NOMO-1 treated with DMSO at 0.1 percent for 48 hours (cell line): ENCODE measurements around the gene GPR15LG.
"Not testable (repeated sequence)": the region's sequence is repeated elsewhere in the genome, so short reads cannot be mapped to it uniquely, and the experiment has no call there.

Experiments
- DNase-seq: peaks from one replicate; lab custom pipeline; 2025; ENCODE audit not compliant: unreplicated experiment; lab: John Stamatoyannopoulos, UW

GPR15LG gene

GRCh38 chr10:84173501-84173929, at the start of gene GPR15LG:
Gene GPR15LG, plus strand, starts transcription at chr10:84173801. Its CDS starts 51 bp downstream, at chr10:84173852.
- DNase-seq, result no peak

DNA sequence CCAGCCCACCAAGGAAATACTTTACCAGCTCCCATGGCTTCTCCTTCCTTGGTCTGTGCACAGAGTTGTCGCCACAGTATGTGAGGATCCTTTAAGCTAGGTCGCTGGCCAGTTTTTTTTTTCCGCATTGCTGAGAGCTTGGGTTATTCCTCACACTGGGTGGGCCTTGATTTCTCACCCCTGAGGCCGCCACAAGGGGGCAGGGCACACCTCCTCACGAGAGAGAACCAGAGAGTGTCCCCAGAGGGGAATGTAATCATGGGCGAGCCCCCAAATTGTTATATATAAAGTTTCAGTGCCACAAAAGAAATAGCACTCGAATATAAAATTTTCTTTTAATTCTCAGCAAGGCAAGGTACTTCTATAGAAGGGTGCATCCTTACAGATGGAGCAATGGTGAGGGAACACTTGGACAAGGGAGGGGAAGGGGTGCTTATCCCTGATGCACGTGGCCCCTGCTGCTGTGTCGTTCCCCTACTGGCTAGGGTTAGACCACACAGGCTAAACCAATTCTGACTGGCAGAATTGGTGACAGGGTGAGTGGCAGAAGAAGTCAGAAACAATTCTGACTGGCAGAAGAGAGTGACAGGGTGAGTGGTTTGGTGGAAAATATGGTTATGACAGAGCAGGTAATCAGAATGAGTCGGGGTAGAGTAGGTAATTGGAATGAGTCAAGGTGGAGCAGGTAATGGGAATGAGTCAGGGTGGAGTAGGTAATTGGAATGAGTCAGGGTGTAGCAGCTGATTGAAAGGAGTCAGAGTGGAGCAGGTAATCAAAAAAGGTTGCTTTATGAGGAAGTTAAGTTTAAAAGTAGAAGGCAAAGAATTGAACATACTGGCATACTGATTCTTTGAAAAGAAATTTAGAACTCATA, 47.5 kb upstream of the GPR15LG start:
- not testable (repeated sequence) for DNase-seq

DNA sequence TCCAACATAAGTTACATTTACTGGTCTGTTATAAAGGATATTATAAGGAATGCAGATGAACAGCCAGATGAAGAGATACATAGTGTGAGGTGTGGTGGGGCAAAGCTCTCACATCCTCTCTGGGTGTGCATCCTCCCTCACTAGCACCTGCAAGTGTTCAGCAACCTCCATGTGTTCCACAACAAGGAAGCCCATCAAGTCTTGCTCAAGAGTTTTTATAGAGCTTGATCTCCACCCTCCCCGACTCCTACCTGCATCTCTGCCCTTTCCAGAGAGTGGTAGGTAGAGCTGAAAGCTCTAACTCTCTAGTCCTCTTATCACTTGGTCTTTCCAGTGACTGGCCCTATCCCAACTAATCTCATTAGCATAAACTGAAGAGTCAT, 46.8 kb upstream of the GPR15LG start:
- DNase-seq, result no peak

GRCh38 chr10:84135836-84136235, 37.8 kb upstream of the GPR15LG start:
- no peak for DNase-seq

DNA sequence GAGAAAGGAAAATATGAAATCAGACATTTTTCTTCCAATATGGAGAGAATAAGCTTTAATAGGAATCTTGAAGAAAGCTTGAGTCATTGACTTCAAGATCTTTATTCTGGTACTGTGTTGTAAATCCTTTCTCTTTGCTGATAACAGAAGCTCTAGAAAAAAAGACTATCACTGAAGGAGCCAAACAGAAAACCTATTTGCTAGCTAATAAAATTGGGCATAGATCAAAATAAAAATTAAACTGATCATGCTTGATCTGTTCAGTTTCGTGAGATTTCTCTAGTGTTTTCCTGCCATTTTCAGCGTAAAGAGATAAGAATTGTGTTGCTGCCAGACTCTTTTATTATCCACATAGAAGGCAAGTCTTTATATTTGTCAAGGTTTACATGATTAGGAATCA, 35.8 kb upstream of the GPR15LG start:
- no peak for DNase-seq

DNA sequence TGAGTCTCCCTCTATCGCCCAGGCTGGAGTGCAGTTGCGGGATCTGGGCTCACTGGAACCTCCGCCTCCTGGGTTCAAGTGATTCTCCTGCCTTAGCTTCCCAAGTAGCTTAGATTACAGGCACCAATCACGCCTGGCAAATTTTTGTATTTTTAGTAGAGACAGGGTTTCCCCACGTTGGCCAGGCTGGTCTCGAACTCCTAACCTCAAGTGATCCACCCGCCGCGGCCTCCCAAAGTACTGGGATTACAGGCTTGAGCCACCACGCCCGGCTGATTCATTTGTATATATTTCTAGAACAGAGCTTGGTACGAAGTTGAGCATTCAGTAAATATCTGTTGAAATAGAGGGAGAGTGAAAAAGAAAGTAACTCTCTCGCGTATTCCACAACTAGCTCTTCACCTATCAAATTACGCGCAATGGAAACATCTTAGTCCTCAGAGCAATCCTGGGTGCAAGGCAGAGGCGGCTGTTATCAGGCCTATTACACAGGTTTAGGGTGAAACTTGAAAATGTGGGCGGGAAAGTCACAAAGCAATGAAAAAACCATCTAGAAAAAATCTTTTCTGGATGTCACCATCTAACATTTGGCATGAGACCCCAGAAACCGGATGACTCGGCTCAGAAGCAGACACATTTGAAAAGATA, 35.0 kb upstream of the GPR15LG start:
- peak; percentile 61 for DNase-seq

- DNase-seq, result peak; percentile 96
Observed at GRCh38 chr10:84139126-84140035, 34.2 kb upstream of the GPR15LG start, which contains the start of gene GHITM. Gene GHITM, plus strand, starts transcription at chr10:84139509. Its CDS starts 1,992 bp downstream, at chr10:84141501.

GRCh38 chr10:84140036-84140379, 33.6 kb upstream of the GPR15LG start:
- DNase-seq, result no peak

- DNase-seq, result no peak
Observed at GRCh38 chr10:84147347-84147746, 26.3 kb upstream of the GPR15LG start.

- DNase-seq, result peak; percentile 44
Observed at GRCh38 chr10:84148006-84148597, 25.5 kb upstream of the GPR15LG start.

DNA sequence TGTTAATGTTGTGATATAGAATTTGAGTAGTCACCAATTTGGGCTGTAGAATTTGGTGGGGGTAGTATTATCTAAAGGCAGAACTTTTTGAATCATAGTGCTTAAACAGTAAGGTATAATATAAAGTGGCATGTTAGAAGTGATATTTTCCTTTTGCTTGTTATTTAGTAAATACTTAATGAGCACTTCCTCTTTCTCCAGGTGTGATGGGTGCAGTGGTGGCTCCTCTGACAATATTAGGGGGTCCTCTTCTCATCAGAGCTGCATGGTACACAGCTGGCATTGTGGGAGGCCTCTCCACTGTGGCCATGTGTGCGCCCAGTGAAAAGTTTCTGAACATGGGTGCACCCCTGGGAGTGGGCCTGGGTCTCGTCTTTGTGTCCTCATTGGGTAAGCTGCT, 23.7 kb upstream of the GPR15LG start:
- DNase-seq, result no peak

- no peak for DNase-seq
Observed at GRCh38 chr10:84152769-84153168, 20.8 kb upstream of the GPR15LG start.

- DNase-seq, result no peak
Observed at GRCh38 chr10:84155521-84155920, 18.1 kb upstream of the GPR15LG start.

DNA sequence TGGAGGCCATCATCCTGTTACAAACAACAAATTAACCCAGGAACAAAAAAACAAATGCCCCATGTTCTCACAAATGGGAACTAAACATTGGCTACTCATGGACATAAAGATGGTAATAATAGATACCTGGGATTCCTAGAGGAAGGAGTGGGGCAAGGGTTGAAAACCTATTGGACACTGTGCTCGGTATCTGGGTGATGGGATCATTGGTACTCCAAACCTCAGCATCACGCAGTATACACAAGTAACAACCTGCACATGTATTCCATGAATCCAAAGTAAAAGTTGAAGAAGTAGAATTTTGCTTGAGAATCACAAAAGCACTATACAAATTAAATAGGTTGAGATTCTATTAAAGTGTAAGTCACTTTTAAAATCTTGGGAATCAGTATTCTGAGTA, 17.6 kb upstream of the GPR15LG start:
- no peak for DNase-seq

DNA sequence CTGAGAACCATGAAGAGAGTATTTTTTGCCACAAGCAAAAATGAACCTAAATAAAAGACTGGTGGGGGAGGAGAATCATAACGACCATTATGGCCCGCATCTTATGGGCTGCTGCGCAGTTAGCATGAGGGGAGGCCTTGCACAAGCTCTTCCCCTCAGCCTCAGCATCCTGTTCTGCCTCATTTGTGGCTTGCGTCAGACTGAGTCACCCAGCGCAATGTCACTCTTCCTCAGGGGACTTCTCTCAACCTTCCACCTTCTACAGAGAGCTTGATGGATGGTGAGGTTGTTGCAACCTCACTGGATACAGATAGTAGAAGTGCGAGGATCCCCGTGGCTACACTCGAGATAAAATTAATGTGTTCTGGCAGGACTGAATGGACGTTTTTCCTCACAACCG, 16.8 kb upstream of the GPR15LG start:
- peak; percentile 97 for DNase-seq

DNA sequence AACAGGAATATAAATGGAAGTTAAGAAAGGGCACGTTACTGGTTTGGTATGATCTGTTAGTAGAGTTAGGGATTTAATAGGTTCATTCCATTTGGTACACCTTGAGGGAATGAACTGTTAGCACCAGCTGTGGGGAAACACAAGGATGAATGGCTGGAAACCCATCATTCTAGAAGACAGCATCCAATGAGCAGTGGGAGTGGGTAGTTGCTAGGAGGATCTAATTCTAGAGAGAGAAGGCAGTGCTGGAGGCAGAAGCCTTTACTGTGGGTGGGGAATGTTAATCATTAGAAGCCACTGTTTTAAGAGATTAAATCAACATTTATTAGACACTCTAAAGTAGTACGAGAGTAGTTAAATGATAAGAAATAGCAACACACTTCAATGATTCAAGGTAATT, 15.5 kb upstream of the GPR15LG start:
- DNase-seq, result no peak

GRCh38 chr10:84158550-84158949, 15.1 kb upstream of the GPR15LG start:
- peak; percentile 74 for DNase-seq

DNA sequence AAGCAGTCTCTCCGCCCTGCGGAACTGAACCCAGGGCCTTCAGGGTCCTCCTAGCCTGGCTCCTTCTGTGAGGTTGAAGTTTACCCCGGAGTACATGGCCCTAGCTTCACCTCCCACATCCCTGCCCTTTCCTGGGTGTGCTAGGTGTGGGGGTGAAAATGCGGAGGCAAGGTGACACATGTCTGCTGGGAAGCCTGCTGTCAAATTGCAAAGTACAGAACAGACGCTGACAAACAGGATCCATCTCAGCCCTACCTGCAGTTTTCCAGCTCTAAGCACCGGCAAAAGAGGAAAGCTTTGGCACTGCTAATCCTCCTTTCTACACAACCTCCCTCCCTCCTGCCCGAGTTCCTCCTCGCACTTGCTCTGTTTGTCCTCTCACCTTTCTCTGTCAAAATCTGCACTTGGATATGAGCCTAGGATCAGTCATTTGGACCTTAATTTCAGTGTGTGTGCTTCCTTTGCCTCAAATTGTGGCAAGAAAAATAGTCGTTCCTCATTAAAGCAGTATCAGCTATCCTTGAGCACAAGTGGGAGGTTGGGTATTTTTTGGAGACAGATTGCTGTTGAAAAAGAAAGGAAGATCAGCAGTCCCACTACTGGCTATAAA, 14.4 kb upstream of the GPR15LG start:
- DNase-seq, result no peak

GRCh38 chr10:84160663-84161362, 12.8 kb upstream of the GPR15LG start:
- DNase-seq, result no peak

GRCh38 chr10:84163996-84164395, 9.6 kb upstream of the GPR15LG start:
- no peak for DNase-seq
